ENCODE measurements around the gene CD80. TPM values are rescaled to one million over a fixed set of nuclear protein-coding genes. Genes with fewer than 3 reads are reported as not detected.

Gene CD80
- total and polyA plus RNA-seq, 10 of the 15 experiments (the other 5 are each of a cell fraction or from before 2014, with no cell fraction given), result 41.4 to 137 (median 58.1) TPM

GRCh38 chr3:119527714-119528113, 31.7 kb downstream of the CD80 start (continued):
- TF ChIP-seq NRF1 (conservative IDR thresholded peaks at IDR 0.05; ENCODE audit: low read depth, low read length), result no peak
- no peak for TF ChIP-seq JUNB (IDR thresholded peaks at IDR 0.05)
- TF ChIP-seq POLR2AphosphoS5 (IDR thresholded peaks at IDR 0.05; ENCODE audit: low read length), result no peak
- no peak for TF ChIP-seq NKRF (conservative IDR thresholded peaks at IDR 0.05)
- TF ChIP-seq NR2C1 (IDR thresholded peaks at IDR 0.05), result no peak
- no peak for TF ChIP-seq ZZZ3 (IDR thresholded peaks at IDR 0.05; ENCODE audit: control insufficient read depth, insufficient read length, low read depth)
- no peak for TF ChIP-seq ZNF217 (IDR thresholded peaks at IDR 0.05)
- no peak for TF ChIP-seq BMI1 (IDR thresholded peaks at IDR 0.05; ENCODE audit: borderline replicate concordance)
- TF ChIP-seq HSF1 (IDR thresholded peaks at IDR 0.05; ENCODE audit: low read depth, low read length), result no peak
- no peak for TF ChIP-seq BCL11A (IDR thresholded peaks at IDR 0.05; ENCODE audit: low read depth, low read length)
